NCI-H2081 (cell line): ENCODE measurements around the gene GPR87.

ENCODE experiments used
- DNase-seq, 2 experiments: peaks; one replicate each; lab custom pipeline; 2025; lab: John Stamatoyannopoulos, UW

The GPR87 gene

DNA sequence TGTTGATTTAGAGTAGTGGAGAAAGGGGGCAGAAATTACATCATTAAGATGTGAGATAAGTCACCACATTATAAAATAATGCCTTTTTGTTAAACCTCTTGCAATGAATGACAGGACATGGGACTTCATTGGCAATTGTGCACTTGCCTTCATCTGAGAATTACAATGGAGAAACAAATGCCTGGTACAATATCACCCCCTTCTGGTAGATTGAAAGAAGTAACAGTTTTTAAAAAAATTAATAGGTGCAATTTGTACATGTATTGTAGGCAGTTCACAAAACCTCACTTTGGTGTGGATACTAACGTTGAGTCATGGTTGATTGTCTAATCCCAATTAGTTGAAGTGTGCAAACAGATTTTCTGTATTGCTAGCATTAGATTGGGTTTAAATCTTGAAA is 33.7 kb downstream of the GPR87 start:
- peak; percentile 69 to 76 for DNase-seq

DNA sequence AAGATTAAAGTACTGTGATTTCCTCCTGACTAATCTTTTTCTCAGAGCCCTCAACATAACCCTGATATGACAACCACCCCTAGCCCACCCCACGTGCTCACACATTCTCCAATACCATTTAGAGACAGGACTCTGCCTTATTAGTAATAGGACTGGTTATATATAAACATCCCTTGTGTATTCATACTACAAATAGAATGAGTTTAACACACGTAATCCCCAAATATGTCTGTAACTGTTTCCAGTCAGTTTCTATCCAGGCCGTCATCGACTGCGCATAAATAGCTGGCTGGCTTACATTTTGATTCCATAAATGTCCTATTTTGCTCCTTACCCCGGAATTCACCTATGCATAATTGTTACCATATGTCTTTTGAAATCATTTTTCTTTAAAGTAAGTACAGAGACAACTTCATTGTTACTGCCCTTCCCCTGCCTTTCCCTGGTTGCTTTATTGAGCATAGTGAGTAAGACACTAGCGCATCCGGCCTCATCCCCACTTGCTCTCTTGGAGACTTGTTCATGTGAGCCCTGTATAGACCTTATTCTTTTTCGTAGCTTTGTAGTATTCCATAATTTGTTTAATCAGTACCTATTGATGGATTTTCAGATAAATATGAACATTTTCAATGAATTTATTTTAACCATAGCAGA is 34.8 kb downstream of the GPR87 start:
- no peak for DNase-seq

DNA sequence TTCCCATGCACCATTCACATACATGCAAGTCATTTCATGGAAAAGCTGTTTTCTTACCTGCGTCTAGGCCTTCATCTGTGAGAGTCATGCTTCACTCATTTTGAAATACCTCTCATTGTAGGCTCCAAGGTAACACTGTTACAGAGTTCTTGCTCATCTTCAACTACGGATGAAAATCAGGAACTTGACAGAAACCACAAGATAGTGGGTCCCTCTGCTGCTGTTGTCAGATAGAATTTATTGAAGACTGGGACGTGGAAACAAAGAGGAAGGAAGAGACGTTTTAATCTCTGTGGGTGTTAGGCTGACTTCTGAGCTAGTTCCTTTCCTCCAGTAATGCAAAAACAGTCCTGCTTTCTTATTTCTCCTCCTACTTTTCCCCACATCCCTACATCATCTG is 38.4 kb downstream of the GPR87 start, which contains the start of gene P2RY14:
TSS of gene P2RY14 (minus strand) at position 313 of the 400 bp plus-strand sequence. CDS start 64,226 bp downstream, outside the sequence.
- no peak for DNase-seq

DNA sequence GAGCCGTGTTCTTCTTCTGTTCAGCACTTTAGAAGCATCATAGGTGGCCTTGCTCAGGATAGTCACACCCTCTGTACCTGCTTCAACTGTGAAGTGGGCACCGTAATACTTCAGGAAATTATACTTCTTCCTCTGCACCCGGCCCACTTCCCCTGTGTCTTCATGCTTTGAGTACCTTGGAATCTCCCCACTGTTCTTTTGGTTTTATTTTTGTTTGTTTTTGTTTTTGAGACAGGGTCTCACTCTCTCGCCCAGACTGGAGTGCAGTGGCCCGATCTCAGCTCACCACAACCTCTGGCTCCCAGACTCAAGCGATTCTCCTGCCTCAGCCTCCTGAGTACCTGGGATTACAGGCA is 40.0 kb downstream of the GPR87 start:
- DNase-seq: no peak

DNA sequence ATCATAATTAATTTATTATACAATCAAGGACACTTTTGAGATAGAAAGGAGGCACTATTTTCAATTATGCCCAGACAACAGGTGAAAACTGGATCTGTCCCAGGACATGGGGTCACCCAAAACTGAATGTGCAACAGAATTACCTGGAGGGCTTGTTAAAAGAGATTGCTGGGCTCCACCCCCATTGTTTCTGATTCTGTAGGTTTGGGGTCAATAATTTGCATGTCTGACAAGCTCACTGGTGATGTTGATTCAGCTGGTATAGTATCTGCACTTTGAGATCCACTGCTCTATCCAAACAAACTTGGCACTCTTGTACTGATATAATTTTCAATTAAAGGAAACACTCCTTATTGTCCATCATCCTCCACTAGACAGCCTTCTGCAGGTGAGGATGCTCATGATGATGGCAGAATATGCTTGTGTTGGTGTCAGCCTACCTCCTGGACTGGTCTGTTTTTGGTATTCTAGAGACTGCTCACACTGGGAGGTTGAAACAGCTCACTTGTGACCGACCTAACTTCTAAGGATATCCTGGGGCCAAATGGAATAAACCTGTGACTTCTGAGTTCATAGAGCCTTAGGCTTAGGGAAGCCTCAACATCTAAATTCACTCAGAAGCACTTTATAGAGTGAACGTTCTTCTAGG is 40.5 kb downstream of the GPR87 start:
- no peak for DNase-seq

DNA sequence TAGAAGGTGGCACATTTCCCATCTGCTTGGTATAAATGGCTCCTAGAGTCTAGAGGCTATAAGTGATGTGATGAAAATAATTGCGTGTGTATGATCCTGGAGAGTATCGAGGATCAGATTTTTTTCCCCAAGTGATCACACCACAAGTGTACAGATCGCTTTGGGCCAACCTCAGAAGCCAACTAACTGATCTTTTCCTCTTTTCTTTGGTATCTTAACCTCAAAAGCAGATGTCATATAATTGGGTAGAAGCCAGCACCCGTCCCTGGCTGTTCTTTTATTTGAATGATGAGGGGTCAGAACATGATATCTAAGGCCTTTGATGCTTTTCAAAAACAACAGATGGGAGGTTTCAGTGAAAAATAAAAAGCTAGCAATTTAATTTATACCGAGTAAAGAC is 41.5 kb downstream of the GPR87 start:
- no peak for DNase-seq

DNA sequence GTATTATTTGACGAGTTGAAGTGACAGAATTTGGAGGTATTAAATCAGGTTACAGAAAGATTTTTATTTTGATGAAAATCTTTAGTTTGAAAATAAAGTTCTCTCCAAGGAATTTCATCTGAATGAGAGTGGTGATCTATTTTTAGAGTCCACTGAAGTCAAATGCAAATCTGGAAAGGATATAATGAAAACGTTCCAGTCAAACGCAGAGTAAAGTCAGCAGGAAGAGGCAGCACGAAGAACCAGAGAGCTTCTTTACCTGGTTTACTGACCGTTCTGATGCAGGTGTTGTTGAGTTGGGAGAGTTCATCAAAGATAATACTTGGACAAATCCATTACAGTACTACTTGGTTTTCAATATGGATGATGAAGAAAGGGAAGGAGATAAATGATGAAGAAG is 47.0 kb downstream of the GPR87 start:
- no peak for DNase-seq

DNA sequence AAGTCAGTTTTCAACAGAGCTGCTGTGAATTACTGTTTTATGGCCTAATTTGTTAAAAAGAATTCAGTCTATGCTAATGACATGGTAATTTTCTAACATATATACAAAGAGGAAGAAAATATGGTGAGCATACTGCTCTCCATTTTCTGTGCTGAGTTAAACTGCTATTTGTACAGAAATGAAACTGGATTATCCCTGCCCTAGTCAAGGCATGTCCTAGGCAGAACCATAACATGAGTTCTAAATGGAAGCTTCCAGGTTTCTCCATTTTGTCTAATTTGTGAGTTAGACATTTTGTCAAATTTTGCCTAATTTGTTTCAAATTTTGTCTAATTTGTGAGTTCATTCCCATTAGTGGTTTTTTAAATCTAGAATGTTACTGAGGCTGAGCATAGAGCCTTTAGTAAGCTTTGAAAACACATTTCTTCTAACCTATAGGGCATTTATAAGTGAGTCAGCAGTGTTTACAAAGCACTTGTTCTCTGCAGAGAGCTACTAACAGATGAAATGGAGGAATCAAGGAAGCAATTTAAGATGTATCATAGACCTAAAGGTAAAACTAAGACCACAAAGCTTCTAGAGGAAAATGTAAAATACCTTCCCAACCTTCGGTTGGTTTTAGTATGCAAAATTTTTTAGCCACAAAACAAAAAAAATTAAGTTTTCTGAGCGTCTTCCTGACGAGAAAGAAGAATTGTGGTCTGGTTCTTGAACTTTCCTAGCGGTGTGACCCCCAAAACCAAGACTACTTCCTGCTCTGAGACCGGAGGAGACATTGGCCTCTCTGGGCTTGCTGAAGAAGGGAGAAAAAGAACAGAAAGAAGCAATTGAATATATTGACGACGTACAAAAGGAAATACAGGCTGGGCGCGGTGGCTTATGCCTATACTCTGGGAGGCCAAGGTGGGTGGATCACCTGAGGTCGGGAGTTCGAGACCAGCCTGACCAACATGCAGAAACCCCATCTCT is 48.1 kb downstream of the GPR87 start:
- no peak for DNase-seq

DNA sequence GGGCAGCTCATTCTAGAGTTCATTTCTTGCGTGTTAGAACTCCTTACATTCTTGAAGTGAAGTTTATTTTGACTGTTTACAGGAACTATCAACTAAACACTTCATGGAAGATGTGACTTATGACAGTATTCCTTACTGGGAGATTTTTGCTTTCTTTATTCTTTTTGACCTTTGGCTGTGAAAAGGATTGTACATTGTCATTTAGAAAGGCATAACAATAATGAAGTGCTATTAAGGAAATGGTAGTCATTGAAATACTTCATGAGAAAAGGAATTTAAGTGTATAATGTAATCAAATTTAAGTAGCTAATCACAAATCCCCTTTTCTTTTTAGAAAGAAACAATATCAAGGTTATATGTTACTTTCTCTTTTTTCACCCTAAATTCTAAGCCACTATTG is 49.6 kb downstream of the GPR87 start:
- DNase-seq: no peak

DNA sequence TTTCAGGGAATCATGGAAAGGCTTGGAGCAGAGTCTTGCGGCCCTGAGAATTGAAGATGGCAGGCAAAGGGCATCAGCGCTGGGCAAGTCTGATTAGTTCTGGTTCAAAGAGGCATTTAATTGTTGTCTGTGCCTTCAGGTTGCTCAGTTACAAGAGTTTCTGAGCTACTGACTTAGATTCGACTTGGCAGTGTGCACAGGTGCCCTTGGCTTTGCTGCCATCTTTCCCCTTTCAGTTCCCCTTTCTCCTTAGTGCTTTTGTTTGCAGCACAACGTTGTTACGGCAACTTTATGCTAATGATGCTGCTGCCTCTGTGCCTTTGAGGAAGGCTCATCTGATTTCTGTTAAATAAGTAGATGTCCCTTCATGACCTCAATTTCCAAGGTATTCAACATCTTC is 50.8 kb downstream of the GPR87 start:
- peak; percentile 9 to 26 for DNase-seq

DNA sequence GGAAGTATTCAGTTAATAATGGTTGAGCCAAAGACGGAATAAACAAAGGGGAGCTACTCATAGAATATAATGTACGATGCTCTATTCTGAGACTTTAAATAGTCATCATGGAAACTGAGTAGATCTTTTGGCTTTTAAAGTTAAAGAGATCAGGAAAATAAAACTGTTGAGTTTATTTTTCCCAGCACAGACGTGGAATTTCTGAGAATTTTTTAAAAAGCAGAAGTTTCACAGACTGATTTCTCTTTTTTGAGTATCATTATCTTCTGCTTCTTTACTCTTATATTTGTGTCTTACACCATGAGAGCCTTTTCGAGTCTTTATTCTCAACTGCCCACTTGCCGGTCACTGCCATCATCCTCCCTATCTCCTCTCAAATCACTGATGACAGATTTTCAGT is 51.5 kb downstream of the GPR87 start:
- no peak for DNase-seq

DNA sequence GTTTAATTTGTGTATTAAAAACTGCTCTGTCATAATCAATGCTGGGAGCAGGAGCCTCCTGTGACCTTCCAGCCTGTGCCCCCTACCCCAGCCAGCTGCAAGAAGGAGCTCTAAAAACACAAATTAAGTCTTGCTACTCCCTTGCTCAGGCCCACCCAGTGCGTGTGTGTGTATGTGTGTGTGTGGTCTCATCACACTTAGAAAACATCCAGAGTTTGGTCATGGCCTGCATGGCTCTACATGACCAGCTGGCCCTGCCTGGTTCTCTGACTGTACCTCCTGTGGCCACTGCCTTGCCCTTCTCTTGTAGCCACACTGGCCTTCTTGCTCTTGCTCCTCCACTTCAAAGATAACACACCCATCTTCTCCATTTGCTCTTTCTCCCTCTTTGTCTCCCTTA is 52.0 kb downstream of the GPR87 start:
- DNase-seq: no peak

DNA sequence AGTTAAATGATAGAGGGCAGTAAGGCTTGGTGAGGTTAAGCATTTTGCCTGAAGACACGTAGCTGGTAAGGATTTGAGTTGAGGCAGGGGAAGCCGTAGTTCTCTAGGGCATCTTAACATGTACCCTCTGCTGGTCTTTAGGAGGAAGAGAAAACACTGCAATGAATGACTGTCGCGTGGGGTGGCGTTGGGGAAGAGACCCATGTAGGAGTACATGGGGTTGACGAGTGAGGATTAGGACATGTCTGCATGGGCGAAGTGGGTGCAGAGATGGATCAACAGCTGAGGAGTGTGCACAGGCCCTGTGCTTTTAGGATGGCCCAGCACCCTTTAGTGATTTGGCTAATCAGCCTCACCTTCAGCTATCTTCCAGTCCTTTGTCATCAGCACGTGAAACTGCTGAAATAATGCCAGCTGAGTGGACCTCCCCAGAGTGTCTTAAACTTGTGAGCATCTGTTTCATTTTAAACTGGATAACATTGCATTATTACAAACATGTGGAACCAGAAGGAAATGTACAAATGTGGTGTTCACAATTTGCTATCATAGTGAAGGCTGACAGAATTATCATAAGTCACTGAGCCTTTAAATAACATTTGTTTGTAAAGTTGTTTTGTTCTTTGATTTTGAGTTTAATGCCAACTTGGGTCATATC is 53.6 kb downstream of the GPR87 start:
- no peak for DNase-seq

DNA sequence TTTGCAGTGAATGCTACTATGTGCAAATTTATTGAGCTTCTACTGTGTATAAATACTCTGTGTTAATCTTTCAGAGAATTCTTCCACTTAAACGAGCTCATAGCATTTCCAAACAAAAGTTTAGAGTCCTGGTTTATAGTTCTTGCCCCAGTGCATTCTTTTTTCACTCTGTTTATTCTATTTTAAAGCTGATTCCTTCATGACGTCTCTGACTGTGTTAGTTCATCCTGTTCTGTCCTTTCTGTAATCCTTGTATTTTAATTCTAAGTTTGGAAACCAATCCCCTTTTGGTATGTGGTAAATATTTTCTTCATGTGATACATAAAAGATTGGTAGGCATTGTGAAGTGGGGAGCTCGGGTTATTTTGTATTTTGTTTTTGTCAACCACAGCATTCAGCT is 57.0 kb downstream of the GPR87 start:
- no peak for DNase-seq

DNA sequence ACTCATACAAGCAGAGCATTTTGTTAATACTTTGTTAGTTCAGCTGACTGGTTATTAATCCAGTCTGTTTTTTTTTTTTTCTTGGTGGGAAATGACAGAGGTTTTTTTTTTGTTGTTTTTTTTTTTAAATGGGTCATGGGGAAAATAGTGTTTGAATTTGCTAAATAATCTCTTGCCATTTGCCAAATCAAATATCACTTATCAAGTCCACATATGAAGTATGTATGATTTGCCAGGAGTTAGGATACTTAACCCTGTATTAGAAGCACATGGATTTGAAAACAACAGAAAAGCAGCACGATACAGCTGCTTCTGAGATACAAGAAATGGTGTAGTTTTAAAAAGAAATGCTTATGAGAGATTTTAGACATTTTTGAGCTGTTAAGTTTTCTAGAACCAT is 59.9 kb downstream of the GPR87 start:
- DNase-seq: no peak

DNA sequence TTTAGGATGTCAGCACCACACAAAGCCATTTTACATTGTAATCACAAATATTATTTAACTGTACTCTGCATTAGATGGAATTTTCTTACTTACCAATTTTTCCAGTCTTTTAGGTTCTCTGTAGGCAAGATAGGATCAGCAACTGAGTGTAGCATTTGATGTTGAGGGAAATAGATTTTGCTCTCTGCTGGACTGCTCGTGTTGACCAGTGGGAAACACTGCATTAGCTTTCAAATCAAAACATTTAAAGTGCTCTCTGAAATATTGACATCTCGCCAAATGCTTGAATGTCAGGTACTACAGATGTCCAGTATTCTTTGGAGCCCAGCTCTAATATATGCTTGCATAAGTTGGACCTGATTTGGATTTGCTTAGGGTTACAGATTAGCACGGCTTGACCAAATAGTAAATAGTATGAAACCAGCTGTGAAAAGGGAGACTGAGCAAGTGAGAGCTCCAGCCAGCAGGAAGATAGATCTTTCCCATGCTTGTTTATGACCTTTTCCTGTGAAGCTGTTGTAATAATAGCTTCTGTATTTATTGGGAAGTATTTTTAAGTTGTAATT is 67.8 kb downstream of the GPR87 start:
- DNase-seq: peak in 1 of 2 experiments; percentile 32
